GM15510 (cell line): Measurements from ENCODE around the gene ZMIZ1.

Experiments
- POLR2A ChIP-seq: IDR thresholded peaks from 3 replicates; pipeline ENCODE4 v1.6.1; 2011; ENCODE audit warnings: borderline replicate concordance; ENCODE audit not compliant: insufficient read length; ENCODE audit errors: extremely low read depth

ZMIZ1 gene

GRCh38 chr10:79053481-79054202 is 15.1 kb upstream of the ZMIZ1 start:
- no peak for TF ChIP-seq POLR2A

DNA sequence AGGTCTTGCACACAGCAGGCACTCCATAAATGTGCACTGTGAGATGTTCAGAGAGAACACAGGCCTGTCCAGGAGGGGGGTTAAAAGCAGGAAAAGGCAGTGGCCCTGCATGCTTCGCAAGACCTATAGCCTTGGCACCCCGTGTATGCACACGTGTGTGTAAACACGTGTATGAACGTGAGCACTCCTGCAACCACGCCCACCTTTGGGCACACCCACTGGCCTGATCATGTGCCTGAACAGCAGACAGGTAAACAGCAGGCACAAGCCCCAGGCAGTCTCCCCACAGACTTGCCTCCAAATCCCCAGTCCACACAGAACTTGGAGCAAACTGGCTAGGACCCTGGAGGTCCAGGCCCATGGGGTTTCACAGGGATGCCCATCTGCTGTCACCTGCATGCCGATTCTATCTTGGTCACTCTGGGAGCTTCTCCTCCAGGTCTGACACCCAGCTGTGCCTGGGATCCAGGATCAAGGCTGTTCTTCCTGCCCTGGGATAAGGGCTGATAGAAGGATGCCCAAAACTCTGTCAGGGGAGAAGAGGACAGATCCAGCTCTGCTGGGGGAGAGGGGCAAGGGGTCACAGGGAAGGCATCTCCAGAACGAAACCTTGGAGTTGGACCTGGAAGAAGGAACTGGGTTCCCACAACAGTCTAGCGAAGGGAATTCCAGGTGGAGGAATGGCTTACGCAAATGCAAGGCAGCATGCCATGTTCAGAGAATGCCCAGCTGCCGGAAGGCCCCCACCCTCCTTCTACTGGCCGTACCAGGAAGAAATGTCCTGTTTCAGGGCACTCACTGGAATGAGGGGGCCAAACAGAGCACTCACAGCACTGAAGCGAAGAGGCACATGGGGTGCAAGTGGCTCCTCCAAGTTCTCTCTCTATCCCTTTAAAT is 14.3 kb upstream of the ZMIZ1 start:
- no peak for TF ChIP-seq POLR2A

GRCh38 chr10:79055100-79055782 is 13.5 kb upstream of the ZMIZ1 start:
- TF ChIP-seq POLR2A: no peak

DNA sequence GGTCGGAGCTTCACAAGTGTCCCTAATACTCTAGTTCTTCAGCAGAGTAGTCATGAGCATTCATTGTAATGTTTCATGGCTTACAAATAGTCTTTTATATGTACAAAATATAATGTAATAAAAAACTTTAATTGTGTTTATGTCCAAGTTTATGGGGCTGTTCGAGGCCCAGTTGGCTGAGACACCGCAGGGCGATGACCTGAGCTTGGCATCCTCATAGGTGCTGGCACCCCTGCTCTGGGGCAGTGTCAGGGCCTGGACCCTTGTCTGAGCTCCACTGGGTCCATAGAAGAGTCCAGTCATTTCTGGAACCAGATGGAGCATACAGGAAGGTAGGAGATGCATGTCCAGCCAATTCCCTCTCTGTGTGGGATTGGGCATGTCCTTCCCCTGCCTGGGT is 12.9 kb upstream of the ZMIZ1 start:
- no peak for TF ChIP-seq POLR2A

GRCh38 chr10:79056361-79056735 is 12.4 kb upstream of the ZMIZ1 start:
- TF ChIP-seq POLR2A: no peak

DNA sequence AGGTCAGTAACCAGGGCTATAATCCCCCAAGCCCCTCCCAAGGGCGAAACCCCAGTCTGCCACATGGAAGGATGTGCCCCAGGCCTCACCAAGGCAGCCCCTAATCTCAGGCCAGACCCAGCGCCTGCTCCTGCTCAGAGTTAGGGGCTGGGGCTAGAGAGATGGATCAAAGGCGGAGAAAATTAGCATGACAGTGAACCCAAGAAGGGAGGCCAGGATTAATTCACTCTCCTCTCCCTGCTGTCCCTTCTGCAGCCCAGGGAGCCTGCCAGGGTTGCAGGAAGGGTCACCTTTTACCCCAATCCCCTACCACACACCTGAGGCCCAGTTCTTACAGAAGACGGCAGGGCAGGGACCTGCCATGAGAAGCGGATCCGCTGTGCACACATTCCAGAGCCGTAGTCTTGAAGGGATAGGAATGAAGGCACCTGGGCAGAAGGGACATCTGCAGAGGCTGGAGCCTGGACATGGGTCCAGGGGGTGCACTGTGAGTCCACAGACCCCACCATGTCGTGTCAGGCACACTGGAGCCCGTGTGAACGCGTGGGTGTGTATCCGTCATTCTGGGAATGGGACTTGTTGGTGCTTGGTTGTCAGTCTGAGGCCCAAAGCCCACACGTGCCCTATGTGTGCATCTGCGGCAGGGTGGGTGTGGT is 11.9 kb upstream of the ZMIZ1 start:
- TF ChIP-seq POLR2A: no peak

- no peak for TF ChIP-seq POLR2A
Measured at GRCh38 chr10:79057481-79058275, 11.1 kb upstream of the ZMIZ1 start.

GRCh38 chr10:79058899-79059841 is 9.6 kb upstream of the ZMIZ1 start:
- TF ChIP-seq POLR2A: no peak

DNA sequence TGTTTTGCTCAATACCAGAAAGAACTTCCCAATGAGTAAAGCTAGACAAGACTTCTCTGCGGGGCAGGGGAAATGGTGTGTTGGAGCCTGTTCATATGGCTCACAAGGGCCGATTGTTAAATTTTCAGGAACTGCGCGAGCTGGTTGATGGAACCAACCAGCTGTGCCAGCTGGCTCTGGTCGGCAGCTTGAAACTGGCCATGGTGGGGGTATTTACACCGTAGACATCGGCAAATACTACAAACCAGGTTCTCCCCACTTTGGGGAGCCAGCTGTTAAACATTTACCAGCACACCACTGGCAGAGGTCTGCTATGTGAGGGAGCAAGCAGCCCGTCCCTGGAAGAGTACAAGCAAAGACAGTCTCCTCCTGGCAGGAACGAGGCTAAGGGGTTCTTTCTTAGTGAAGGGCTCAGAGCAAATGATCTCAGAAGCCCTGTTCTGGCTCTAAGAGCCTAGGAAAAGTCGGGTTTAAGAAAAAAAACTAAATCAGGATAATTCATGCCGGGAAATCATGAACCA is 8.8 kb upstream of the ZMIZ1 start:
- no peak for TF ChIP-seq POLR2A

GRCh38 chr10:79060641-79061255 is 8.0 kb upstream of the ZMIZ1 start:
- no peak for TF ChIP-seq POLR2A

DNA sequence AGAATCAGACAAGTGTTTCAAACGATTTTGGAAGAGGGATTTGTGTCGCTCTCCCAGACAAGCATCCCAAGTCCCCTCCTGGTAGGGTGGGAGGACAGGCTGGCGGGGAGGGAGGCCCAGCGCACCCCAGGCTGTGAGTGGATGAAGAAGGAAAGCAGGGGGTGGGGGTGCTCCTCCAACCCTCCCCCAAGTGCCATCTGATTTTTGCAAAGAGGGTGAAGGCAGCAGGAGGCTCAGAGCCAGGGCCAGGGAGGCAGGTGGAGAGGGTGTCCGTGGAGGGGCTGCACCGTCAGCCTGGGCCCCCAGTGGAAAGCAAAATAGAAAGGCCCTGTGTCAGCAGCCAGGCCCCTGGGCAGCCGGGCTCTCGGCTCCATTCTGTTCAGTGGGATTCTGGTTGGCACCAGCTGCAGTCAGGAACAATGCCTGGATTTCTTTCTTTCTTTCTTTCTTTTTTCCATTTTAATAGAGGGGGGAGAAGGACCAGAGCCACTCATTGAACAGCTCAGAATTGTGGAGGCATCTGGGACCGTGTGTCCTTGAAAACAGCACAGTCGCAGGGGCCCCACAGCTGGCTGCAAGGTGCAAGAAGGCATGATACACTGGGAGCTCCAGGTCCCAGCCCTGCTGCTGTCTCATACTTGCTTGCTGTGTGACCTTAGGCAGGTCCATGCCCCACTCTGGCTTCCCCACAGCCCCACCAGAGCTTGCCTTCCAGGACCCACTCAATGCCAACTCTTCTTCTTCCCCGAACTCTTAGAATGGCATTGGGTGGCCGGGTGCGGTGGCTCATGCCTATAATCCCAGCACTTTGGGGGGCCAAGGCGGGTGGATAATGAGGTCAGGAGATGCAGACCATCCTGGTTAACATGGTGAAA is 7.1 kb upstream of the ZMIZ1 start:
- TF ChIP-seq POLR2A: no peak
